HepG2 (cell line): Measurements from ENCODE around the gene PHF23. TPM values are rescaled to one million over a fixed set of nuclear protein-coding genes. Genes with fewer than 3 reads are reported as not detected.

Experiments used
- AHR ChIP-seq: IDR thresholded peaks from 2 replicates; pipeline ENCODE4 v1.6.1; 2018; ENCODE audit warnings: missing genetic modification reagents, missing compliant biosample characterization
- CBX1 ChIP-seq: IDR thresholded peaks from one replicate; pipeline ENCODE4 v1.6.1; 2016; ENCODE audit warnings: antibody characterized with exemption, low read depth
- CENPX ChIP-seq: sonication (generic); formaldehyde crosslinking; IDR thresholded peaks from 2 replicates; pipeline ENCODE4 v1.9.0; 2021; ENCODE audit warnings: mild to moderate bottlenecking, missing genetic modification reagents, moderate library complexity
- FOXM1 ChIP-seq: sonication (generic); formaldehyde crosslinking; IDR thresholded peaks from 2 replicates; pipeline ENCODE4 v1.5.0; 2020; ENCODE audit warnings: missing genetic modification reagents
- HCFC1 ChIP-seq: fragments of 150-350 bp; IDR thresholded peaks from 2 replicates; pipeline ENCODE4 v1.6.1; 2014; ENCODE audit warnings: low read depth, low read length
- LCORL ChIP-seq, 2 experiments: fragments of 450-650 bp in 1 of 2; sonication (generic) in 1 of 2; formaldehyde crosslinking in 1 of 2; IDR thresholded peaks; 2 replicates each; pipeline versions ENCODE4 v1.5.0 to v1.6.1; 2017 to 2020; ENCODE audit warnings: antibody characterized with exemption in 1 of 2, missing genetic modification reagents in 1 of 2
- MYNN ChIP-seq: sonication (generic); formaldehyde crosslinking; IDR thresholded peaks from 2 replicates; pipeline ENCODE4 v1.4.0; 2020; ENCODE audit warnings: mild to moderate bottlenecking, low read depth, missing genetic modification reagents
- RBFOX2 ChIP-seq: fragments of 200-400 bp; formaldehyde crosslinking; IDR thresholded peaks from 2 replicates; pipeline ENCODE4 v1.6.1; 2017; ENCODE audit warnings: low read depth, mild to moderate bottlenecking, low read length
- SALL2 ChIP-seq: sonication (generic); formaldehyde crosslinking; IDR thresholded peaks from 2 replicates; pipeline ENCODE4 v1.8.1; 2023; ENCODE audit warnings: mild to moderate bottlenecking, missing genetic modification reagents, inconsistent platforms
- SMAD9 ChIP-seq: sonication (generic); formaldehyde crosslinking; IDR thresholded peaks from 2 replicates; pipeline ENCODE4 v1.5.1; 2020; ENCODE audit warnings: mild to moderate bottlenecking, missing genetic modification reagents
- SOX5 ChIP-seq: IDR thresholded peaks from 2 replicates; pipeline ENCODE4 v1.6.1; 2016; ENCODE audit warnings: borderline replicate concordance
- SRF ChIP-seq: IDR thresholded peaks from 2 replicates; pipeline ENCODE4 v1.6.1; 2011; ENCODE audit warnings: mild to moderate bottlenecking, low read depth, low read length, moderate library complexity
- TCF12 ChIP-seq, 2 experiments: fragments of 450-650 bp in 1 of 2; sonication (generic) in 1 of 2; formaldehyde crosslinking in 1 of 2; IDR thresholded peaks; 2 replicates each; pipeline versions ENCODE4 v1.6.1 to v1.8.0; 2017 to 2022; ENCODE audit warnings: antibody characterized with exemption in 1 of 2, mild to moderate bottlenecking in 1 of 2, missing genetic modification reagents in 1 of 2, moderate library complexity in 1 of 2
- WIZ ChIP-seq: sonication (generic); formaldehyde crosslinking; IDR thresholded peaks from 2 replicates; pipeline ENCODE4 v1.5.1; 2020; ENCODE audit warnings: mild to moderate bottlenecking, missing genetic modification reagents
- ZFP36L1 ChIP-seq: sonication (generic); formaldehyde crosslinking; IDR thresholded peaks from 2 replicates; pipeline ENCODE4 v1.8.0; 2022; ENCODE audit warnings: mild to moderate bottlenecking, missing genetic modification reagents, moderate library complexity
- ZMAT3 ChIP-seq: sonication (generic); formaldehyde crosslinking; conservative IDR thresholded peaks from 2 replicates; pipeline ENCODE4 v1.7.0; 2021; ENCODE audit warnings: missing genetic modification reagents
- ZNF263 ChIP-seq: sonication (generic); formaldehyde crosslinking; IDR thresholded peaks from 2 replicates; pipeline ENCODE4 v1.4.0; 2020; ENCODE audit warnings: missing genetic modification reagents
- ZNF556 ChIP-seq: sonication (generic); formaldehyde crosslinking; IDR thresholded peaks from 2 replicates; pipeline ENCODE4 v1.4.0; 2020; ENCODE audit warnings: mild to moderate bottlenecking, missing genetic modification reagents, borderline replicate concordance
- ZNF616 ChIP-seq: sonication (generic); formaldehyde crosslinking; IDR thresholded peaks from 2 replicates; pipeline ENCODE4 v1.5.0; 2020; ENCODE audit warnings: low read depth, mild to moderate bottlenecking, missing genetic modification reagents
- ZNF720 ChIP-seq: sonication (generic); formaldehyde crosslinking; IDR thresholded peaks from 2 replicates; pipeline ENCODE4 v1.4.0; 2020; ENCODE audit warnings: missing genetic modification reagents
- ZNF737 ChIP-seq: sonication (generic); formaldehyde crosslinking; IDR thresholded peaks from 2 replicates; pipeline ENCODE4 v1.5.0; 2020; ENCODE audit warnings: missing genetic modification reagents, mild to moderate bottlenecking, borderline replicate concordance
- polyA plus RNA-seq, 8 experiments: library from polyadenylated mRNA; depleted of rRNA in 3 of 8; stranded (reverse) in 7 of 8; unstranded in 1 of 8; fragments of >200 nt; fragmentation: Illumina TruSeq in 4 of 8; extraction: Trizol in 4 of 8; gene quantifications; 2 replicates each; pipeline versions ENCODE4 v1.2.1 to v1.2.3, GENCODE V29; 2011 to 2016; ENCODE audit warnings: low read depth in 4 of 8, missing spikeins in 1 of 8, mixed read lengths in 1 of 8; ENCODE audit not compliant: insufficient read depth in 1 of 8
- total RNA-seq, 5 experiments: library from RNA; depleted of rRNA; stranded (reverse); fragments of >200 nt; fragmentation: Illumina TruSeq; extraction: Trizol; gene quantifications; 2 replicates each; pipeline ENCODE4 v1.2.3, GENCODE V29; 2016; ENCODE audit warnings: low read depth in 1 of 5
- TF ChIP-seq, protein P1 (sequence below): sonication (generic); formaldehyde crosslinking; IDR thresholded peaks from 2 replicates; pipeline ENCODE4 v1.4.0; 2020; ENCODE audit warnings: missing genetic modification reagents
- TF ChIP-seq, protein P2 (sequence below): sonication (generic); formaldehyde crosslinking; IDR thresholded peaks from 2 replicates; pipeline ENCODE4 v1.4.0; 2020; ENCODE audit warnings: mild to moderate bottlenecking, missing genetic modification reagents
- TF ChIP-seq, protein P3 (sequence below): sonication (generic); formaldehyde crosslinking; IDR thresholded peaks from 2 replicates; pipeline ENCODE4 v1.5.1; 2020; ENCODE audit warnings: mild to moderate bottlenecking, missing genetic modification reagents

PHF23 gene
- total and polyA plus RNA-seq, 2 of the 13 experiments (the other 11 are each of a cell fraction or from before 2014, with no cell fraction given) = 27.6 to 33.2 TPM

DNA sequence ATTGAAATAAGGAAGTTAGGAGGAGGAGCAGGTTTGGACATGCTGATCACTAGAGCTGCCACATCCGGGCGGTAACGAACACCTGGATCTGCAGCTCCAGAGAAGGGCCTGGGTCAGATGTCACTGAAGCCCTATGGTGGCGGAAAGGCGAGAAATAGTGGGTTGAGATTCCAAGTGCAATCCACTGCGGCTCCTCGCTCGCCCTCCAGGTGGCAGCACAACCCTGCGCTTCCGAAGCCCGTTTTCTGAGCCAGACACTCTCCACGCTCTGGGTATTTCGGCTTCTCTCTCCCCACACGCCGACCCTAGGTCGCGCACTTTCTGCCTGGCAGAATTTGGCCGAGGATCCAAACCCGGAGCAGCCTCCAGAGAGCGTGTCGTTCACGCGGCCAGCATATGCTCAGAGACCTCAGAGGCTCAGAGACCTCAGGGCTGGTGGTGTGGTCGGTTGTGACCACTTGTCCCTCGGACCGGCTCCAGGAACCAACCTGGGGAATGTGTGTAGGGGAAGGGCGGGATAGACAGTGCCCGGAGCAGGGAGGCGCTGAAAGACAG, 41.3 kb upstream of the PHF23 start (continued):
- TF ChIP-seq, protein P1, sequence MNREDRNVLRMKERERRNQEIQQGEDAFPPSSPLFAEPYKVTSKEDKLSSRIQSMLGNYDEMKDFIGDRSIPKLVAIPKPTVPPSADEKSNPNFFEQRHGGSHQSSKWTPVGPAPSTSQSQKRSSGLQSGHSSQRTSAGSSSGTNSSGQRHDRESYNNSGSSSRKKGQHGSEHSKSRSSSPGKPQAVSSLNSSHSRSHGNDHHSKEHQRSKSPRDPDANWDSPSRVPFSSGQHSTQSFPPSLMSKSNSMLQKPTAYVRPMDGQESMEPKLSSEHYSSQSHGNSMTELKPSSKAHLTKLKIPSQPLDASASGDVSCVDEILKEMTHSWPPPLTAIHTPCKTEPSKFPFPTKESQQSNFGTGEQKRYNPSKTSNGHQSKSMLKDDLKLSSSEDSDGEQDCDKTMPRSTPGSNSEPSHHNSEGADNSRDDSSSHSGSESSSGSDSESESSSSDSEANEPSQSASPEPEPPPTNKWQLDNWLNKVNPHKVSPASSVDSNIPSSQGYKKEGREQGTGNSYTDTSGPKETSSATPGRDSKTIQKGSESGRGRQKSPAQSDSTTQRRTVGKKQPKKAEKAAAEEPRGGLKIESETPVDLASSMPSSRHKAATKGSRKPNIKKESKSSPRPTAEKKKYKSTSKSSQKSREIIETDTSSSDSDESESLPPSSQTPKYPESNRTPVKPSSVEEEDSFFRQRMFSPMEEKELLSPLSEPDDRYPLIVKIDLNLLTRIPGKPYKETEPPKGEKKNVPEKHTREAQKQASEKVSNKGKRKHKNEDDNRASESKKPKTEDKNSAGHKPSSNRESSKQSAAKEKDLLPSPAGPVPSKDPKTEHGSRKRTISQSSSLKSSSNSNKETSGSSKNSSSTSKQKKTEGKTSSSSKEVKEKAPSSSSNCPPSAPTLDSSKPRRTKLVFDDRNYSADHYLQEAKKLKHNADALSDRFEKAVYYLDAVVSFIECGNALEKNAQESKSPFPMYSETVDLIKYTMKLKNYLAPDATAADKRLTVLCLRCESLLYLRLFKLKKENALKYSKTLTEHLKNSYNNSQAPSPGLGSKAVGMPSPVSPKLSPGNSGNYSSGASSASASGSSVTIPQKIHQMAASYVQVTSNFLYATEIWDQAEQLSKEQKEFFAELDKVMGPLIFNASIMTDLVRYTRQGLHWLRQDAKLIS = no peak
- TF ChIP-seq SALL2 (CRISPR knock-in tag) (peak; percentile 70; the same call in 1 of the 2 replicates), SOX5 (peak; percentile 38; the same call in 1 of the 2 replicates), ZNF263 (CRISPR knock-in tag) (peak; percentile 27; the same call in 1 of the 2 replicates), HCFC1 (no peak), ZNF556 (CRISPR knock-in tag) (no peak), TCF12 (IDR thresholded peaks at IDR 0.05) (no peak), TCF12 (CRISPR knock-in tag; IDR thresholded peaks at IDR 0.05) (no peak), FOXM1 (CRISPR knock-in tag) (no peak), AHR (CRISPR knock-in tag) (peak; percentile 59; the same call in 1 of the 2 replicates), ZFP36L1 (CRISPR knock-in tag) (0 out of 2 replicates have a peak, but pooled peaks have one; percentile 34), MYNN (CRISPR knock-in tag) (no peak), ZNF616 (CRISPR knock-in tag) (no peak), CENPX (no peak), SMAD9 (CRISPR knock-in tag) (0 out of 2 replicates have a peak, but pooled peaks have one; percentile 45), ZNF720 (CRISPR knock-in tag) (no peak), ZMAT3 (CRISPR knock-in tag) (peak; percentile 42; the same call in 1 of the 2 replicates), CBX1 (no peak), WIZ (CRISPR knock-in tag) (no peak), ZNF737 (CRISPR knock-in tag) (no peak), SRF (no peak), RBFOX2 (no peak), LCORL (IDR thresholded peaks at IDR 0.05) (no peak), LCORL (CRISPR knock-in tag; IDR thresholded peaks at IDR 0.05) (peak; percentile 79; the same call in 1 of the 2 replicates)
- TF ChIP-seq, protein P2, sequence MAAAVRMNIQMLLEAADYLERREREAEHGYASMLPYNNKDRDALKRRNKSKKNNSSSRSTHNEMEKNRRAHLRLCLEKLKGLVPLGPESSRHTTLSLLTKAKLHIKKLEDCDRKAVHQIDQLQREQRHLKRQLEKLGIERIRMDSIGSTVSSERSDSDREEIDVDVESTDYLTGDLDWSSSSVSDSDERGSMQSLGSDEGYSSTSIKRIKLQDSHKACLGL (CRISPR knock-in tag) = no peak
- TF ChIP-seq, protein P3, sequence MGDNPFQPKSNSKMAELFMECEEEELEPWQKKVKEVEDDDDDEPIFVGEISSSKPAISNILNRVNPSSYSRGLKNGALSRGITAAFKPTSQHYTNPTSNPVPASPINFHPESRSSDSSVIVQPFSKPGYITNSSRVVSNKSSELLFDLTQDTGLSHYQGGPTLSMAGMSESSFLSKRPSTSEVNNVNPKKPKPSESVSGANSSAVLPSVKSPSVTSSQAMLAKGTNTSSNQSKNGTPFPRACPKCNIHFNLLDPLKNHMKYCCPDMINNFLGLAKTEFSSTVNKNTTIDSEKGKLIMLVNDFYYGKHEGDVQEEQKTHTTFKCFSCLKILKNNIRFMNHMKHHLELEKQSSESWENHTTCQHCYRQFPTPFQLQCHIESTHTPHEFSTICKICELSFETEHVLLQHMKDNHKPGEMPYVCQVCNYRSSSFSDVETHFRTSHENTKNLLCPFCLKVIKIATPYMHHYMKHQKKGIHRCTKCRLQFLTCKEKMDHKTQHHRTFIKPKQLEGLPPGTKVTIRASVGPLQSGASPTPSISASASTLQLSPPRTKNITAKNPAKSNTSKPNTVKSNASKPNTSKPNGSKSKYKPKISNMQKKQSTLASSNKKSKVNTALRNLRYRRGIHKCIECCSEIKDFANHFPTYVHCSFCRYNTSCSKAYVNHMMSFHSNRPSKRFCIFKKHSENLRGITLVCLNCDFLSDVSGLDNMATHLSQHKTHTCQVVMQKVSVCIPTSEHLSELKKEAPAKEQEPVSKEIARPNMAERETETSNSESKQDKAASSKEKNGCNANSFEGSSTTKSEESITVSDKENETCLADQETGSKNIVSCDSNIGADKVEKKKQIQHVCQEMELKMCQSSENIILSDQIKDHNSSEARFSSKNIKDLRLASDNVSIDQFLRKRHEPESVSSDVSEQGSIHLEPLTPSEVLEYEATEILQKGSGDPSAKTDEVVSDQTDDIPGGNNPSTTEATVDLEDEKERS = peak; percentile 24; the same call in 1 of the 2 replicates
